Adrenal gland (tissue), 5 donors: ENCODE measurements around the gene COX4I2.
"Not testable (repeated sequence)": the region's sequence is repeated elsewhere in the genome, so short reads cannot be mapped to it uniquely, and the experiment has no call there.

ENCODE experiments used
- POLR2A ChIP-seq, 2 donors: fragments of 450-650 bp; IDR thresholded peaks; one replicate each; pipeline ENCODE4 v1.6.1; 2017; ENCODE audit warnings: antibody characterized with exemption in 2 of 2, mild to moderate bottlenecking in 2 of 2, moderate library complexity in 1 of 2
- TF ChIP-seq, protein P1 (sequence below), 6 experiments: fragments of 450-650 bp in 4 of 6; fragments of 200-600 bp in 2 of 6; sonication (generic) in 1 of 6; IDR thresholded peaks; 1 replicate in 5 of 6; 2 replicates in 1 of 6; pipeline versions ENCODE4 v1.5.1 to v1.8.0; 2016 to 2021; ENCODE audit warnings: antibody characterized with exemption in 6 of 6, mild to moderate bottlenecking in 2 of 6, moderate library complexity in 1 of 6
- donor health status: DM: no; HTN: no; CAD: no.

DNA sequence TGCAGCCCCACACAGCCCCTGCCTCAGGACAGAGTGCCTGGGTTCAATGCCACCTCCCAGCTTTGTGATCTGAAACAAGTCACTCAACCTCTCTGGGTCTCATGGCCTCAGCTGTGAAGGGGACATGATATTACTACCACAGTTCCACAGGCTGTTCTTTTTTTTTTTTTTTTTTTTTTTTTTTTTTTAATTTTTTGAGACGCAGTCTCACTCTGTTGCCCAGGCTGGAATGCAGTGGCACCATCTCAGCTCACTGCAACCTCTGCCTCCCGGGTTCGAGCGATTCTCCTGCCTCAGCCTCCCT, 41.3 kb upstream of the COX4I2 start:
- TF ChIP-seq, protein P1, sequence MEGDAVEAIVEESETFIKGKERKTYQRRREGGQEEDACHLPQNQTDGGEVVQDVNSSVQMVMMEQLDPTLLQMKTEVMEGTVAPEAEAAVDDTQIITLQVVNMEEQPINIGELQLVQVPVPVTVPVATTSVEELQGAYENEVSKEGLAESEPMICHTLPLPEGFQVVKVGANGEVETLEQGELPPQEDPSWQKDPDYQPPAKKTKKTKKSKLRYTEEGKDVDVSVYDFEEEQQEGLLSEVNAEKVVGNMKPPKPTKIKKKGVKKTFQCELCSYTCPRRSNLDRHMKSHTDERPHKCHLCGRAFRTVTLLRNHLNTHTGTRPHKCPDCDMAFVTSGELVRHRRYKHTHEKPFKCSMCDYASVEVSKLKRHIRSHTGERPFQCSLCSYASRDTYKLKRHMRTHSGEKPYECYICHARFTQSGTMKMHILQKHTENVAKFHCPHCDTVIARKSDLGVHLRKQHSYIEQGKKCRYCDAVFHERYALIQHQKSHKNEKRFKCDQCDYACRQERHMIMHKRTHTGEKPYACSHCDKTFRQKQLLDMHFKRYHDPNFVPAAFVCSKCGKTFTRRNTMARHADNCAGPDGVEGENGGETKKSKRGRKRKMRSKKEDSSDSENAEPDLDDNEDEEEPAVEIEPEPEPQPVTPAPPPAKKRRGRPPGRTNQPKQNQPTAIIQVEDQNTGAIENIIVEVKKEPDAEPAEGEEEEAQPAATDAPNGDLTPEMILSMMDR (IDR thresholded peaks at IDR 0.05): not testable (repeated sequence)
- TF ChIP-seq POLR2A (IDR thresholded peaks at IDR 0.05): not testable (repeated sequence)
